SH-SY5Y (cell line): ENCODE data around the gene CROCC2.

ENCODE experiments used
- GATA2 ChIP-seq: IDR thresholded peaks from 2 replicates; pipeline ENCODE4 v1.6.1; 2011; ENCODE audit warnings: mild to moderate bottlenecking, low read depth, low read length
- GATA3 ChIP-seq: IDR thresholded peaks from 2 replicates; pipeline ENCODE4 v1.6.1; 2011; ENCODE audit warnings: low read depth, mild to moderate bottlenecking, low read length, moderate library complexity

DNA sequence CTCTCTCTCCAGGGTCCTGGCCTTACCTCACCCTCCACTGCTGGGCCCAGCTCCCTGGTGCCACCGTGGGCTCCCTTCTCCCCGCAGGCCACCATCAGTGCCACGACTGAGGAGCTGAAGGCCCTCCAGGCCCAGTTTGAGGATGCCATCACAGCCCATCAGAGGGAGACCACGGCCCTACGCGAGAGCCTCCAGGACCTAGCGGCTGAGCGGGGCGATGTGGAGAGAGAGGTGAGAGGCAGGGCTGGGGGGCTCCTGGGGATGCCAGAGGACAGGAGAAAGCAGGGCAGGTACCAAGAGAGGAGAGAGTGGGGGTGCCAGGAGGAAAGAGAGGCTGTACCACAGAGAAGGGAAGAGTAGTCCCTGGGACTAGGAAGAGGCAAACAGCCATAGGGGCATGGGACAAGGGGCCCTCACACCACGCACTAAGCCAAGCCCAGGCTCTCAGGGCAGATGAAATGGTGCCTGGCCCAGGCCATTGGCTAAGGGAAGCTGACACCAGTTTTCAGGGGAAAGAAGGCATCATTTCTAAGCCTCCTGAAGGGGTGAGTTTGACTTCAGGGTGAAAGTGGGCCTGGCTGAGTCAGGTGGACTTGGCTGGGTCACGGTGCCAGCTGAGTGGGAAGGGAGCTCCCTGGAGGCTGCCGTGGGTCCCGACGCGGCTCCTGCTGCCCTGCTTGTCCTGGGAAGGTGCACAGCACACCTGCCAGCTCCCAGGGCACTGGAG, 53.2 kb downstream of the CROCC2 start:
- TF ChIP-seq GATA2 (no peak), GATA3 (no peak)
